Astrocyte (in vitro differentiated cells and primary cell): ENCODE data around the gene SLC35F2. TPM values are rescaled to one million over a fixed set of nuclear protein-coding genes. Genes with fewer than 3 reads are reported as not detected.

Source experiments
- DNase-seq: peaks from one replicate; pipeline ENCODE4 v3.0.0-alpha.2; 2010; ENCODE audit warnings: low read depth
- FAIRE-seq: peaks from 2 replicates; lab custom pipeline; 2011; peaks lifted over from hg19 to GRCh38; lab: Jason Lieb, UNC
- H2AFZ ChIP-seq: 2 replicates; pipeline ENCODE4 v1.6.0; 2012; ENCODE audit warnings: low read depth, low read length, inconsistent platforms
- H3K27ac ChIP-seq: 2 replicates; pipeline ENCODE4 v1.5.1; 2011; ENCODE audit warnings: low read depth, low read length, inconsistent platforms
- H3K27me3 ChIP-seq: 2 replicates; pipeline ENCODE4 v1.6.0; 2011; ENCODE audit warnings: low read length, inconsistent platforms; ENCODE audit not compliant: insufficient read depth
- H3K36me3 ChIP-seq: 2 replicates; pipeline ENCODE4 v1.5.1; 2011; ENCODE audit warnings: low read length, inconsistent platforms; ENCODE audit not compliant: insufficient read depth
- H3K4me1 ChIP-seq: 2 replicates; pipeline ENCODE4 v1.5.1; 2011; ENCODE audit warnings: low read length, inconsistent platforms; ENCODE audit not compliant: insufficient read depth
- H3K4me2 ChIP-seq: 2 replicates; pipeline ENCODE4 v1.6.0; 2012; ENCODE audit warnings: low read length, inconsistent platforms
- H3K4me3 ChIP-seq: 2 replicates; pipeline ENCODE4 v1.5.1; 2011; ENCODE audit warnings: low read depth, mild to moderate bottlenecking, low read length, inconsistent platforms; ENCODE audit not compliant: insufficient read depth
- H3K79me2 ChIP-seq: 2 replicates; pipeline ENCODE4 v1.6.0; 2012; ENCODE audit warnings: mild to moderate bottlenecking, low read length, inconsistent platforms; ENCODE audit not compliant: insufficient read depth
- H3K9ac ChIP-seq: 2 replicates; pipeline ENCODE4 v1.6.0; 2012; ENCODE audit warnings: mild to moderate bottlenecking, low read length, inconsistent platforms
- H3K9me3 ChIP-seq: 2 replicates; pipeline ENCODE4 v1.5.1; 2012; ENCODE audit warnings: low read depth, mild to moderate bottlenecking, low read length, inconsistent platforms; ENCODE audit not compliant: insufficient read depth
- H4K20me1 ChIP-seq: 2 replicates; pipeline ENCODE4 v1.6.0; 2012; ENCODE audit warnings: low read length, inconsistent platforms; ENCODE audit not compliant: insufficient read depth
- H3K27ac Mint-ChIP-seq: one replicate; pipeline ENCODE4 v1.8.0; 2021; ENCODE audit warnings: mild to moderate bottlenecking, mixed read lengths; ENCODE audit not compliant: unreplicated experiment
- H3K27me3 Mint-ChIP-seq: one replicate; pipeline ENCODE4 v1.8.0; 2021; ENCODE audit warnings: low read depth, mixed read lengths; ENCODE audit not compliant: unreplicated experiment
- H3K36me3 Mint-ChIP-seq: one replicate; pipeline ENCODE4 v1.8.0; 2021; ENCODE audit warnings: low read depth, mixed read lengths; ENCODE audit not compliant: unreplicated experiment
- H3K4me1 Mint-ChIP-seq: one replicate; pipeline ENCODE4 v1.8.0; 2021; ENCODE audit warnings: low read depth, mixed read lengths; ENCODE audit not compliant: unreplicated experiment
- H3K4me3 Mint-ChIP-seq: one replicate; pipeline ENCODE4 v1.8.0; 2021; ENCODE audit warnings: mild to moderate bottlenecking, moderate library complexity, mixed read lengths; ENCODE audit not compliant: unreplicated experiment
- H3K9me3 Mint-ChIP-seq: one replicate; pipeline ENCODE4 v1.8.0; 2021; ENCODE audit warnings: mild to moderate bottlenecking, mixed read lengths; ENCODE audit not compliant: unreplicated experiment
- EZH2 ChIP-seq: IDR thresholded peaks from 2 replicates; pipeline ENCODE4 v1.6.1; 2012; ENCODE audit warnings: mild to moderate bottlenecking, low read length, inconsistent platforms; ENCODE audit not compliant: insufficient read depth
- total RNA-seq: library from RNA; stranded (reverse); gene quantifications from 2 replicates; pipeline ENCODE4 v1.2.1, GENCODE V29; 2021
- TF ChIP-seq, protein P1 (sequence below): IDR thresholded peaks from 2 replicates; pipeline ENCODE4 v1.5.1; 2011; ENCODE audit warnings: low read depth, mild to moderate bottlenecking, inconsistent platforms, low read length, moderate library complexity; ENCODE audit not compliant: insufficient read depth

SLC35F2 gene
- total RNA-seq, 1 donor from 2014 or later: 52.5 TPM

DNA sequence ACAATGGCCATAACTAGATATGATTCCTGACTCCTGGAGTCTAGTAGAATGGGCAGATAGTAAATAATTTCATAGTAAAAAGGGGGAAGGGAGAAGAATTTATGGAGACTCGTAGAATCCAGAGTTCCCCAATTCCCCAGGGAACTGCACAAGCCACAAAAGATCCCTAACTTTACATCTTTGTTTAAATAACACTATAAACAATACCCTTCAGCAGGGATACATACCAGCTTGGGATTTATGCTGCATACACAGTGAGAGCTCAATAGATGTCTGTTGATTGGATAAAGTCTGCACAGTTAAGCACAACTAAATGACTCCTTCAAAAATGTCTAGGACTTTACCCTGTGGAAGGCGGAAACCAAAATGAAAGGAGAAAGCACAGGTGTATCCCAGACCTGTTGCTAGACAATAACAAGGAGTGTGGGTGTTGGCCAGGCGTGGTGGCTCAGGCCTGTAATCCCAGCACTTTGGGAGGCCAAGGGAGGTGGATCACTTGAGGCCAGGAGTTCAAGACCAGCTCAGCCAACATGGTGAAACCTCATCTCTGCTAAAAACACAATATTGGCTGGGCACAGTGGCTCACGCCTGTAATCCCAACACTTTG is 6.8 kb downstream of the SLC35F2 start:
- DNase-seq (no peak), FAIRE-seq (no peak)
- no peak overlapping the region for H3K4me3 ChIP-seq
- no peaks in the 10 kb centered on the region for H3K27me3 ChIP-seq
- H4K20me1 ChIP-seq: peaks cover 24% of the 10 kb centered on the region
- Mint-ChIP-seq H3K4me1 (peaks cover 4% of the 10 kb centered on the region), H3K36me3 (peaks cover 3% of the 10 kb centered on the region), H3K27ac (no peak overlapping the region), H3K27me3 (no peaks in the 10 kb centered on the region), H3K9me3 (no peaks in the 10 kb centered on the region), H3K4me3 (no peak overlapping the region)
- H3K27ac ChIP-seq: no peak overlapping the region
- TF ChIP-seq EZH2: no peak
- TF ChIP-seq, protein P1, sequence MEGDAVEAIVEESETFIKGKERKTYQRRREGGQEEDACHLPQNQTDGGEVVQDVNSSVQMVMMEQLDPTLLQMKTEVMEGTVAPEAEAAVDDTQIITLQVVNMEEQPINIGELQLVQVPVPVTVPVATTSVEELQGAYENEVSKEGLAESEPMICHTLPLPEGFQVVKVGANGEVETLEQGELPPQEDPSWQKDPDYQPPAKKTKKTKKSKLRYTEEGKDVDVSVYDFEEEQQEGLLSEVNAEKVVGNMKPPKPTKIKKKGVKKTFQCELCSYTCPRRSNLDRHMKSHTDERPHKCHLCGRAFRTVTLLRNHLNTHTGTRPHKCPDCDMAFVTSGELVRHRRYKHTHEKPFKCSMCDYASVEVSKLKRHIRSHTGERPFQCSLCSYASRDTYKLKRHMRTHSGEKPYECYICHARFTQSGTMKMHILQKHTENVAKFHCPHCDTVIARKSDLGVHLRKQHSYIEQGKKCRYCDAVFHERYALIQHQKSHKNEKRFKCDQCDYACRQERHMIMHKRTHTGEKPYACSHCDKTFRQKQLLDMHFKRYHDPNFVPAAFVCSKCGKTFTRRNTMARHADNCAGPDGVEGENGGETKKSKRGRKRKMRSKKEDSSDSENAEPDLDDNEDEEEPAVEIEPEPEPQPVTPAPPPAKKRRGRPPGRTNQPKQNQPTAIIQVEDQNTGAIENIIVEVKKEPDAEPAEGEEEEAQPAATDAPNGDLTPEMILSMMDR: no peak
- H3K9ac ChIP-seq: no peak overlapping the region
- H3K4me1 ChIP-seq: no peaks in the 10 kb centered on the region
- H2AFZ ChIP-seq: no peak overlapping the region
- no peaks in the 10 kb centered on the region for H3K36me3 ChIP-seq
- H3K4me2 ChIP-seq: no peak overlapping the region
- no peaks in the 10 kb centered on the region for H3K9me3 ChIP-seq
- peaks cover 68% of the 10 kb centered on the region for H3K79me2 ChIP-seq

DNA sequence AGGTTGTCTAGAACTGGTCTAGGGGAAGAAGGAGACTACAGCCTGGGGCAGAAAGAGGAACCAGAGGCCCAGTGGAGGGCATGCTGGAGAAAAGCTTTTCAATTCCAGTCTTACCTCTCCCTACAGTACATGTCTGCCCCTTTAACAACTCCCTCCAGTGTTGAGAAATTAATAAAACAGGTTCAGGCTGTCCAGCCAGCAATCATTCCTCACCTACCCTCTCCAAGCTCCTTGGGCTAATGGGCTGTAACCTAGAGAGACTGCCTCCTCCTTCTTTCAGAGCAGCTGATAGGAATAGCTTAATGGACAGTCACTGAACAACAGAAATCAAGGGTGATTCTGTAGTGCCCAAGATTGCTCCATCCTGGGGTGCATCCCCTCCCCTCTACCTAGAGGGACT is 8.8 kb downstream of the SLC35F2 start:
- Histone ChIP-seq H3K27me3 (no peaks in the 10 kb centered on the region), H3K4me2 (no peak overlapping the region), H3K9me3 (no peaks in the 10 kb centered on the region), H3K79me2 (peaks cover 74% of the 10 kb centered on the region), H3K27ac (no peak overlapping the region), H2AFZ (no peak overlapping the region), H3K36me3 (no peaks in the 10 kb centered on the region), H4K20me1 (peaks cover 24% of the 10 kb centered on the region), H3K4me1 (no peaks in the 10 kb centered on the region), H3K9ac (no peak overlapping the region), H3K4me3 (no peak overlapping the region)
- H3K27ac Mint-ChIP-seq: no peak overlapping the region
- H3K27me3 Mint-ChIP-seq: no peaks in the 10 kb centered on the region
- H3K36me3 Mint-ChIP-seq: peaks cover 3% of the 10 kb centered on the region
- TF ChIP-seq, protein P1: no peak
- no peak for TF ChIP-seq EZH2
- FAIRE-seq (no peak), DNase-seq (no peak)
- H3K4me3 Mint-ChIP-seq: no peak overlapping the region
- no peaks in the 10 kb centered on the region for H3K9me3 Mint-ChIP-seq
- peaks cover 4% of the 10 kb centered on the region for H3K4me1 Mint-ChIP-seq

DNA sequence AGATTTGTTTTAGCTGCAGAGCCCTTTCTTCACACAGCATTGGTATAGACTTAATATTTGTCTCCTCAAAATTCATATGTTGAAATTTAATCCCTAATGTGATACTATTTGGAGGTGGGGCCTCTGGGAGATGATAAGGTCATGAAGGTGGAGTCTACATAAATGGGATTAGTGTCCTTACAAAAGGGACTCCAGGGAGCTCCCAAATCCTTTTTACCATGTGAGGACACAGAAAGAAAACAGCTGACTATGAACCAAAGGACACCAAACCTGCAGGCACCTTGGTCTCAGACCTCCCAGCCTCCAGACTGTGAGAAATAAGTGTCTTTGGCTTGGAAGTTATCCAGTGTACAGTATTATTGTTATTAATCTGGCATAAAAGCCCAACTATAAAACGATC is 10.2 kb downstream of the SLC35F2 start:
- Histone ChIP-seq H3K4me3 (no peak overlapping the region), H4K20me1 (peaks cover 24% of the 10 kb centered on the region), H3K79me2 (peaks cover 69% of the 10 kb centered on the region), H3K4me2 (no peak overlapping the region), H2AFZ (no peak overlapping the region), H3K4me1 (peaks cover 5% of the 10 kb centered on the region), H3K9ac (no peak overlapping the region), H3K27ac (no peak overlapping the region), H3K27me3 (no peaks in the 10 kb centered on the region), H3K36me3 (no peaks in the 10 kb centered on the region), H3K9me3 (no peaks in the 10 kb centered on the region)
- H3K4me1 Mint-ChIP-seq: peaks cover 9% of the 10 kb centered on the region
- TF ChIP-seq, protein P1: no peak
- no peak for TF ChIP-seq EZH2
- FAIRE-seq: no peak
- H3K27ac Mint-ChIP-seq: no peak overlapping the region
- H3K27me3 Mint-ChIP-seq: no peaks in the 10 kb centered on the region
- DNase-seq: no peak
- H3K9me3 Mint-ChIP-seq: no peaks in the 10 kb centered on the region
- peaks cover 4% of the 10 kb centered on the region for H3K36me3 Mint-ChIP-seq
- H3K4me3 Mint-ChIP-seq: no peak overlapping the region
